Lung (tissue), 12 donors: ENCODE measurements around the gene HBS1L. TPM values are rescaled to one million over a fixed set of nuclear protein-coding genes. Genes with fewer than 3 reads are reported as not detected.

Source experiments
- ATAC-seq: fragments of 200-7000 bp; cut with Tn5 transposase; one replicate; pipeline ENCODE4 v1.9.1; 2020; ENCODE audit warnings: moderate number of reproducible peaks; ENCODE audit not compliant: insufficient read depth, low FRiP score
- DNase-seq, 3 donors: peaks; one replicate each; pipeline ENCODE4 v3.0.0-alpha.2; 2013 to 2017
- H3K27ac ChIP-seq, 2 donors: one replicate each; pipeline ENCODE4 v1.5.1; 2013; ENCODE audit warnings: mild to moderate bottlenecking in 2 of 2, moderate library complexity in 2 of 2, control low read depth in 1 of 2, inconsistent platforms in 1 of 2, low read depth in 1 of 2, low read length in 1 of 2
- H3K27me3 ChIP-seq, 3 donors: one replicate each; pipeline ENCODE4 v1.5.1; 2013; ENCODE audit warnings: low read length in 2 of 3; ENCODE audit not compliant: control insufficient read depth in 3 of 3, insufficient read depth in 3 of 3
- H3K36me3 ChIP-seq, 4 donors: one replicate each; pipeline ENCODE4 v1.5.1; 2013; ENCODE audit warnings: low read length in 4 of 4, mild to moderate bottlenecking in 1 of 4, moderate library complexity in 1 of 4; ENCODE audit not compliant: control insufficient read depth in 4 of 4, insufficient read depth in 4 of 4
- H3K4me1 ChIP-seq, 5 donors: one replicate each; pipeline ENCODE4 v1.5.1; 2013; ENCODE audit warnings: low read length in 5 of 5, mild to moderate bottlenecking in 2 of 5, moderate library complexity in 1 of 5; ENCODE audit not compliant: control insufficient read depth in 5 of 5, insufficient read depth in 5 of 5
- H3K4me3 ChIP-seq: one replicate; pipeline ENCODE4 v1.5.1; 2013; ENCODE audit warnings: mild to moderate bottlenecking, control low read depth, moderate library complexity
- H3K9ac ChIP-seq, 2 donors: one replicate each; pipeline ENCODE4 v1.5.1; 2013; ENCODE audit warnings: low read length in 2 of 2, control low read depth in 1 of 2; ENCODE audit not compliant: insufficient read depth in 1 of 2
- H3K9me3 ChIP-seq, 4 donors: one replicate each; pipeline ENCODE4 v1.5.1; 2013; ENCODE audit warnings: low read length in 3 of 4, mild to moderate bottlenecking in 1 of 4, moderate library complexity in 1 of 4; ENCODE audit not compliant: control insufficient read depth in 4 of 4, insufficient read depth in 3 of 4
- WGBS, 2 donors: extraction: QIAGEN DNeasy Blood & Tissue Kit; methylation state at CpG; one replicate each; pipeline ENCODE4 v1.1.7; 2013; 5-methylcytosine and 5-hydroxymethylcytosine counted together
- polyA plus RNA-seq, 2 donors: library from polyadenylated mRNA; stranded (reverse); fragments of 200-250 nt; gene quantifications; one replicate each; pipeline ENCODE4 v1.2.1, GENCODE V29; 2013
- total RNA-seq, 2 donors: library from RNA; depleted of rRNA in 1 of 2; stranded (reverse); fragments of >200 nt in 1 of 2; gene quantifications; one replicate each; pipeline ENCODE4 v1.2.1, GENCODE V29; 2014 to 2021
- TF ChIP-seq, protein P1 (sequence below): IDR thresholded peaks from 2 replicates; pipeline ENCODE4 v1.5.1; 2012; ENCODE audit warnings: mild to moderate bottlenecking; ENCODE audit errors: control extremely low read depth, extremely low read depth
- donor health status: control.
- donor health status: control.
- donor health status: Bipolar disorder and iron deficiency.
- donor health status: healthy.
- donor health status: DM: yes; HTN: yes; CAD: no.

HBS1L gene
- total and polyA plus RNA-seq, 4 donors, result 13.1 to 76.3 (median 43.3) TPM

DNA sequence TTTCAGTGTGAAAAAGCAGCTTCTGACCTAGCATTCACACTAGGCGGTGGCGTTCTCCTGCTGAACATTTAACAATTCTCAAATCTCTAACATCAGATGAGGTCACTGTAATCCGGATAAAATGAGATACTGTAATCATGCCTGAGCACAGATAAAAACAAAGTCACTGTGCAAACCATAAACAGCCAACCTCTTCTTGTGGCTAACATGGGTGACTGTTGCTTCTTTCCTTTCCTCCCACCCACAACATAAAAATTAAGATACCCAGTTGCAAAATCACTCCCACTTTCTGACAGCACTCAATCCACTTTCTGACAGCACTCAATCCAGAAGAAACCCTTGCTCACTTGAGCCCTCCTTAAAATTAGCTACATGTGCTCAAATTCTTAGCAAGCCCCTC lies 93.3 kb downstream of the HBS1L start:
- TF ChIP-seq, protein P1, sequence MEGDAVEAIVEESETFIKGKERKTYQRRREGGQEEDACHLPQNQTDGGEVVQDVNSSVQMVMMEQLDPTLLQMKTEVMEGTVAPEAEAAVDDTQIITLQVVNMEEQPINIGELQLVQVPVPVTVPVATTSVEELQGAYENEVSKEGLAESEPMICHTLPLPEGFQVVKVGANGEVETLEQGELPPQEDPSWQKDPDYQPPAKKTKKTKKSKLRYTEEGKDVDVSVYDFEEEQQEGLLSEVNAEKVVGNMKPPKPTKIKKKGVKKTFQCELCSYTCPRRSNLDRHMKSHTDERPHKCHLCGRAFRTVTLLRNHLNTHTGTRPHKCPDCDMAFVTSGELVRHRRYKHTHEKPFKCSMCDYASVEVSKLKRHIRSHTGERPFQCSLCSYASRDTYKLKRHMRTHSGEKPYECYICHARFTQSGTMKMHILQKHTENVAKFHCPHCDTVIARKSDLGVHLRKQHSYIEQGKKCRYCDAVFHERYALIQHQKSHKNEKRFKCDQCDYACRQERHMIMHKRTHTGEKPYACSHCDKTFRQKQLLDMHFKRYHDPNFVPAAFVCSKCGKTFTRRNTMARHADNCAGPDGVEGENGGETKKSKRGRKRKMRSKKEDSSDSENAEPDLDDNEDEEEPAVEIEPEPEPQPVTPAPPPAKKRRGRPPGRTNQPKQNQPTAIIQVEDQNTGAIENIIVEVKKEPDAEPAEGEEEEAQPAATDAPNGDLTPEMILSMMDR, result no peak
- peaks cover 0 to 16% (median 15%) of the 10 kb centered on the region in 4 donors for H3K36me3 ChIP-seq
- DNase-seq, result no peak
- no peak overlapping the region for H3K4me3 ChIP-seq
- no peak overlapping the region for H3K27ac ChIP-seq
- WGBS, 2 donors, result 93 to 98% methylated on average over 3 of the region's 3 CpGs
- peaks cover 0 to 2% (median 1%) of the 10 kb centered on the region in 4 donors for H3K9me3 ChIP-seq
- H3K27me3 ChIP-seq, result no peaks in the 10 kb centered on the region
- no peak overlapping the region for H3K9ac ChIP-seq
- no peak for ATAC-seq
- no peaks in the 10 kb centered on the region for H3K4me1 ChIP-seq

DNA sequence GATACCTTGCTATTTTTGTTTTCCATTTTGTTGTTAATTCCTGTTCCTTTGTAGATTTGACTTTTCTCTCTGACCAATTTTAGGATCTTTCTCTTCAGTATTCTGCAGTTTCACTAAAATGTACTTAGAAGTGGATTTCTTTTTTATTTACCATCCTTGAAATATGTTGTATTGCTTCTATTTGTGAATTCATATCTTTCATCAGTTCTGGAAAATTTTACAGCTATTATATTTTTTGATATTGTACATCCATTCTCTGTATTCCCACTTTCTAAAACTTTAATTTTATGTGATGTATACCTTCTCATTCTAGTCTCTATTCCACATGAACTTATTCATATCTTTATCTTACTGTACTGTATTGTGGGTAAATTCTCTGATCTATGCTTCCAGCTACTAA lies 95.0 kb downstream of the HBS1L start:
- H3K9ac ChIP-seq, result no peak overlapping the region
- H3K4me3 ChIP-seq, result no peak overlapping the region
- DNase-seq (no peak), ATAC-seq (no peak)
- H3K36me3 ChIP-seq, result peaks cover 0 to 16% (median 13%) of the 10 kb centered on the region in 4 donors
- H3K9me3 ChIP-seq, result peaks cover 0 to 2% (median 1%) of the 10 kb centered on the region in 4 donors
- H3K4me1 ChIP-seq, result no peaks in the 10 kb centered on the region
- TF ChIP-seq, protein P1, result no peak
- H3K27me3 ChIP-seq, result no peaks in the 10 kb centered on the region
- H3K27ac ChIP-seq, result no peak overlapping the region

DNA sequence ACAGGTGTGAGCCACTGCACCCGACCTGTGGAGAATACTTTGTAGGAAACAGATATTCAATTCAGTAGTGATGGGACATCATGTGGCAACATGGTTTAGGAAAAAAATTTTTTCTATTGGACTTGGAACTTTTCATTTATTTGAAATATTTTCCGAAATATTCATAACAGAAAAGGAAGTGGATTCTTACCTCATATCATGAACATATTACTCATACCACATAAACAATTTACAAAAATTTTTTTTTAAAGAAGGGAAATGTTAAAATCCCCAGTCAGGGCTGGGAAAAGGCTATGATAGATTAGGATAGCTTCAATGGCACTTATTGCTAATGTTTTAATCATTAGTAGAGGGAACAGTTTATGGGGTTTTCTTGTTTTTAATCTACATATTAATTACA lies 97.9 kb downstream of the HBS1L start:
- DNase-seq (no peak), ATAC-seq (no peak)
- WGBS, 2 donors, result 68 to 91% methylated on average over 2 of the region's 2 CpGs
- Histone ChIP-seq H3K27ac (no peak overlapping the region), H3K4me3 (no peak overlapping the region), H3K4me1 (no peaks in the 10 kb centered on the region), H3K27me3 (no peaks in the 10 kb centered on the region), H3K36me3 (peaks cover 0 to 7% (median 5%) of the 10 kb centered on the region in 4 donors), H3K9ac (no peak overlapping the region), H3K9me3 (peaks cover 0 to 2% (median 1%) of the 10 kb centered on the region in 4 donors)
- TF ChIP-seq, protein P1, result no peak

DNA sequence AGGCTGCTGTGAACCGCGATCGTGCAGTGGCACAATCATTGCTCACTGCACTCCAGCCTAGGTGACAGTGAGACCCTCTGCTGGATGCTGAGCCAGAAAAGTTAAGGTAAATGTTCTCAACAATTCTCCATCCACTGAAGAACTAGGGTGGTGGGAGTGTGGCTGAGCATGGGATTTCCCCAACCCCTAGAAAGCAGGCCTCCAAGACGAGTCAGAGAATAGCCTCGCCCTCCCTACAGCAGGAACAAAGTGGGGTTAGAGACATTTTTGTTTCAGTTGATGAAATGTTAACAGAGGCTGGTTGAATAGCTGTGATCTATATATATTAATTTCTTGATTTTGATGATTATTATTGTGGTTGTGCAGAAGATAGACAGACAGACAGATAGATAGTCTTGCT lies 98.6 kb downstream of the HBS1L start:
- Histone ChIP-seq H3K36me3 (peaks cover 0 to 3% (median 0%) of the 10 kb centered on the region in 4 donors), H3K27ac (no peak overlapping the region), H3K9me3 (peaks cover 0 to 2% (median 1%) of the 10 kb centered on the region in 4 donors), H3K4me1 (no peaks in the 10 kb centered on the region), H3K27me3 (no peaks in the 10 kb centered on the region), H3K4me3 (no peak overlapping the region), H3K9ac (no peak overlapping the region)
- TF ChIP-seq, protein P1, result no peak
- ATAC-seq, result no peak
- 93 to 99% methylated on average over 5 of the region's 5 CpGs for WGBS, 2 donors
- DNase-seq, result no peak
